ENCODE measurements around the gene SVOP. TPM values are rescaled to one million over a fixed set of nuclear protein-coding genes. Genes with fewer than 3 reads are reported as not detected.

The SVOP gene
- polyA plus RNA-seq, 2 of the 4 experiments (the other 2 are of a cell fraction), result not detected

GRCh38 chr12:109018296-109018695, 2.6 kb downstream of the SVOP start:
- no peak for DNase-seq (ENCODE audit: low read depth in 1 of 2, low spot score in 1 of 2)
- Histone ChIP-seq H3K9me3 (no peaks in the 10 kb centered on the region), H3K4me3 (no peak overlapping the region), H3K27ac (no peak overlapping the region), H3K4me1 (no peaks in the 10 kb centered on the region), H3K4me2 (no peak overlapping the region)
- no peak for ATAC-seq
- TF ChIP-seq MYC (IDR thresholded peaks at IDR 0.05; ENCODE audit: borderline replicate concordance, low read length) (no peak), MAFK (IDR thresholded peaks at IDR 0.05; ENCODE audit: partially characterized antibody) (no peak), NPAS2 (CRISPR knock-in tag; IDR thresholded peaks at IDR 0.05; ENCODE audit: borderline replicate concordance) (no peak)
- 2% methylated on average over 4 of the region's 4 CpGs for WGBS (ENCODE audit: missing lambda C conversion rate)
- no peak for FAIRE-seq
- ChIA-PET POLR2A (no interaction called here), CTCF (interaction anchor here (1.3 kb wide), 1 partner anchor 134 kb away, joined by 3 read pairs; no protein-coding TSS in a partner anchor)

- no peak for TF ChIP-seq HEYL (CRISPR knock-in tag; IDR thresholded peaks at IDR 0.05)
- no peak for TF ChIP-seq MAFK (IDR thresholded peaks at IDR 0.05; ENCODE audit: partially characterized antibody)
- no peak for TF ChIP-seq CEBPB (IDR thresholded peaks at IDR 0.05)
- TF ChIP-seq JUN (IDR thresholded peaks at IDR 0.05), result no peak
- TF ChIP-seq ZSCAN20 (CRISPR knock-in tag; IDR thresholded peaks at IDR 0.05), result no peak
- no peak for TF ChIP-seq CTCF (IDR thresholded peaks at IDR 0.05)
- no peak for TF ChIP-seq USF2 (IDR thresholded peaks at IDR 0.05)
- no peak for TF ChIP-seq SMC3 (IDR thresholded peaks at IDR 0.05)
- no peak for TF ChIP-seq ATOH8 (CRISPR knock-in tag; IDR thresholded peaks at IDR 0.05; ENCODE audit: low read depth)
- TF ChIP-seq POLR2A (IDR thresholded peaks at IDR 0.05; ENCODE audit: low read length), result no peak
- TF ChIP-seq EHF (CRISPR knock-in tag; IDR thresholded peaks at IDR 0.05), result no peak
- TF ChIP-seq NPAS2 (CRISPR knock-in tag; IDR thresholded peaks at IDR 0.05; ENCODE audit: borderline replicate concordance), result no peak
- no peak for TF ChIP-seq BCL3 (IDR thresholded peaks at IDR 0.05)
- no peak for TF ChIP-seq HDAC2 (IDR thresholded peaks at IDR 0.05)
- no peak for TF ChIP-seq HOXB5 (CRISPR knock-in tag; IDR thresholded peaks at IDR 0.05)
- no peak for TF ChIP-seq RCOR1 (IDR thresholded peaks at IDR 0.05; ENCODE audit: low read depth, low read length)
- TF ChIP-seq GATA3 (IDR thresholded peaks at IDR 0.05; ENCODE audit: borderline replicate concordance), result no peak
- no peak for TF ChIP-seq SREBF2 (IDR thresholded peaks at IDR 0.05)
Measured at GRCh38 chr12:109016978-109017377, 3.9 kb downstream of the SVOP start.

GRCh38 chr12:109016016-109016415, 4.9 kb downstream of the SVOP start:
- ATAC-seq (no peak), FAIRE-seq (no peak), DNase-seq (ENCODE audit: low read depth in 1 of 2, low spot score in 1 of 2) (no peak)
- Histone ChIP-seq H3K4me3 (no peak overlapping the region), H3K9me3 (no peaks in the 10 kb centered on the region), H3K4me1 (no peaks in the 10 kb centered on the region), H3K4me2 (no peak overlapping the region), H3K27ac (no peak overlapping the region)
- POLR2A ChIA-PET, result no interaction called here
- CTCF ChIA-PET, result interaction anchor here (1.1 kb wide), 1 partner anchor 9 kb away, joined by 3 read pairs; no protein-coding TSS in a partner anchor
- WGBS (ENCODE audit: missing lambda C conversion rate), result 20% methylated on average over 8 of the region's 8 CpGs
- TF ChIP-seq JUN (IDR thresholded peaks at IDR 0.05) (no peak), ELK1 (IDR thresholded peaks at IDR 0.05; ENCODE audit: low read depth, low read length) (no peak), HDAC2 (IDR thresholded peaks at IDR 0.05) (no peak), ESRRA (IDR thresholded peaks at IDR 0.05; ENCODE audit: borderline replicate concordance, low read length) (no peak), REST (IDR thresholded peaks at IDR 0.05) (no peak), EP300 (IDR thresholded peaks at IDR 0.05) (no peak), HOXB13 (CRISPR knock-in tag; IDR thresholded peaks at IDR 0.05; ENCODE audit: low read depth) (no peak), CHD2 (IDR thresholded peaks at IDR 0.05; ENCODE audit: low read length, partially characterized antibody) (no peak), PHF8 (IDR thresholded peaks at IDR 0.05; ENCODE audit: borderline replicate concordance, low read depth) (no peak)

More at GRCh38 chr12:109016978-109017377, 3.9 kb downstream of the SVOP start:
- H3K27ac ChIP-seq, result no peak overlapping the region
- ChIA-PET POLR2A (no interaction called here), CTCF (no interaction called here)
- H3K4me2 ChIP-seq, result no peak overlapping the region
- ATAC-seq (no peak), FAIRE-seq (no peak), DNase-seq (ENCODE audit: low read depth in 1 of 2, low spot score in 1 of 2) (no peak)
- H3K9me3 ChIP-seq, result no peaks in the 10 kb centered on the region
- no peak overlapping the region for H3K4me3 ChIP-seq
- WGBS (ENCODE audit: missing lambda C conversion rate), result 2% methylated on average over 4 of the region's 6 CpGs
- H3K4me1 ChIP-seq, result no peaks in the 10 kb centered on the region
